Left renal pelvis (tissue), 4 donors: ENCODE data around the gene KIRREL3. TPM values are rescaled to one million over a fixed set of nuclear protein-coding genes. Genes with fewer than 3 reads are reported as not detected.

Source experiments
- DNase-seq, 4 donors: peaks; one replicate each; pipeline ENCODE4 v3.0.0-alpha.2; 2013; ENCODE audit warnings: low read depth in 4 of 4, low spot score in 3 of 4
- polyA plus RNA-seq, 4 donors: library from polyadenylated mRNA; unstranded; fragments of 120-200 nt; gene quantifications; one replicate each; pipeline ENCODE4 v1.2.1, GENCODE V29; 2013; ENCODE audit not compliant: insufficient read length in 4 of 4

Gene KIRREL3
- polyA plus RNA-seq, 4 donors = 1.9 to 11.5 (median 2.3) TPM

- DNase-seq = no peak
Measured at GRCh38 chr11:126837581-126837980, 163.0 kb downstream of the KIRREL3 start.

- DNase-seq = no peak
Measured at GRCh38 chr11:126834573-126834972, 166.0 kb downstream of the KIRREL3 start.

GRCh38 chr11:126834149-126834548 is 166.4 kb downstream of the KIRREL3 start:
- no peak for DNase-seq

- DNase-seq = no peak
Measured at GRCh38 chr11:126833065-126833464, 167.5 kb downstream of the KIRREL3 start.

- DNase-seq = no peak
Measured at GRCh38 chr11:126832387-126832786, 168.2 kb downstream of the KIRREL3 start.

- DNase-seq = no peak
Measured at GRCh38 chr11:126830216-126830806, 170.3 kb downstream of the KIRREL3 start.

GRCh38 chr11:126829716-126830115 is 170.9 kb downstream of the KIRREL3 start:
- no peak for DNase-seq

GRCh38 chr11:126824035-126824607 is 176.4 kb downstream of the KIRREL3 start:
- DNase-seq = no peak

GRCh38 chr11:126823274-126823673 is 177.3 kb downstream of the KIRREL3 start:
- DNase-seq = no peak

GRCh38 chr11:126821827-126822226 is 178.7 kb downstream of the KIRREL3 start:
- DNase-seq = no peak

- no peak for DNase-seq
Measured at GRCh38 chr11:126819194-126819593, 181.4 kb downstream of the KIRREL3 start.

- no peak for DNase-seq
Measured at GRCh38 chr11:126817523-126818450, 182.8 kb downstream of the KIRREL3 start.

- DNase-seq = no peak
Measured at GRCh38 chr11:126817096-126817495, 183.5 kb downstream of the KIRREL3 start.

GRCh38 chr11:126816645-126817044 is 183.9 kb downstream of the KIRREL3 start:
- DNase-seq = no peak

GRCh38 chr11:126815111-126815510 is 185.5 kb downstream of the KIRREL3 start:
- no peak for DNase-seq

GRCh38 chr11:126810776-126811175 is 189.8 kb downstream of the KIRREL3 start:
- DNase-seq = no peak

GRCh38 chr11:126809514-126810289 is 190.9 kb downstream of the KIRREL3 start:
- no peak for DNase-seq

GRCh38 chr11:126808836-126809235 is 191.7 kb downstream of the KIRREL3 start:
- no peak for DNase-seq

- no peak for DNase-seq
Measured at GRCh38 chr11:126808296-126808695, 192.3 kb downstream of the KIRREL3 start.

- no peak for DNase-seq
Measured at GRCh38 chr11:126805870-126806269, 194.7 kb downstream of the KIRREL3 start.

- no peak for DNase-seq
Measured at GRCh38 chr11:126804363-126804762, 196.2 kb downstream of the KIRREL3 start.
